ENCODE measurements around the gene ALDH3A1. TPM values are rescaled to one million over a fixed set of nuclear protein-coding genes. Genes with fewer than 3 reads are reported as not detected.

Gene ALDH3A1
- total RNA-seq, 1 experiment from 2014 or later, result 0.38 TPM

- Mint-ChIP-seq H3K4me3 (ENCODE audit: low read depth, unreplicated experiment) (no peak overlapping the region), H3K36me3 (ENCODE audit: insufficient read depth, unreplicated experiment) (no peaks in the 10 kb centered on the region), H3K27ac (ENCODE audit: unreplicated experiment) (no peak overlapping the region), H3K4me1 (ENCODE audit: low read depth, unreplicated experiment) (no peaks in the 10 kb centered on the region), H3K9me3 (ENCODE audit: low read depth, unreplicated experiment) (no peaks in the 10 kb centered on the region), H3K27me3 (ENCODE audit: unreplicated experiment) (no peaks in the 10 kb centered on the region)
- no TSS peak for BruUV-seq (replicated peaks)
- no peak for TF ChIP-seq CTCF (IDR thresholded peaks at IDR 0.05; ENCODE audit: unreplicated experiment)
- intact Hi-C loops (cut with micrococcal nuclease; ENCODE audit: unreplicated experiment), result no loop called here
- CTCF ChIA-PET, result no interaction called here
- no peak for DNase-seq
These were observed 38.3 kb downstream of the ALDH3A1 start for GRCh38 chr17:19709841-19710240.

GRCh38 chr17:19708431-19709175 is 39.5 kb downstream of the ALDH3A1 start:
- DNase-seq, result no peak
- H3K36me3 Mint-ChIP-seq (ENCODE audit: insufficient read depth, unreplicated experiment), result no peaks in the 10 kb centered on the region
- no peaks in the 10 kb centered on the region for H3K4me1 Mint-ChIP-seq (ENCODE audit: low read depth, unreplicated experiment)
- no peak overlapping the region for H3K27ac Mint-ChIP-seq (ENCODE audit: unreplicated experiment)
- H3K4me3 Mint-ChIP-seq (ENCODE audit: low read depth, unreplicated experiment), result no peak overlapping the region
- no peaks in the 10 kb centered on the region for H3K9me3 Mint-ChIP-seq (ENCODE audit: low read depth, unreplicated experiment)
- H3K27me3 Mint-ChIP-seq (ENCODE audit: unreplicated experiment), result no peaks in the 10 kb centered on the region
- intact Hi-C loops (cut with micrococcal nuclease; ENCODE audit: unreplicated experiment), result no loop called here
- no peak for TF ChIP-seq CTCF (IDR thresholded peaks at IDR 0.05; ENCODE audit: unreplicated experiment)
- CTCF ChIA-PET, result no interaction called here
- BruUV-seq (replicated peaks), result no TSS peak

- Mint-ChIP-seq H3K27ac (ENCODE audit: unreplicated experiment) (no peak overlapping the region), H3K4me3 (ENCODE audit: low read depth, unreplicated experiment) (no peak overlapping the region)
- no TSS peak for BruUV-seq (replicated peaks)
These were observed 40.3 kb downstream of the ALDH3A1 start for GRCh38 chr17:19707728-19708221.

More at GRCh38 chr17:19707728-19708221, 40.3 kb downstream of the ALDH3A1 start:
- no peak for TF ChIP-seq CTCF (IDR thresholded peaks at IDR 0.05; ENCODE audit: unreplicated experiment)
- Mint-ChIP-seq H3K36me3 (ENCODE audit: insufficient read depth, unreplicated experiment) (no peaks in the 10 kb centered on the region), H3K27me3 (ENCODE audit: unreplicated experiment) (no peaks in the 10 kb centered on the region), H3K9me3 (ENCODE audit: low read depth, unreplicated experiment) (no peaks in the 10 kb centered on the region), H3K4me1 (ENCODE audit: low read depth, unreplicated experiment) (no peaks in the 10 kb centered on the region)
- no peak for DNase-seq
- CTCF ChIA-PET, result no interaction called here
- intact Hi-C loops (cut with micrococcal nuclease; ENCODE audit: unreplicated experiment), result no loop called here
